ENCODE measurements around the gene TRAM2. TPM values are rescaled to one million over a fixed set of nuclear protein-coding genes. Genes with fewer than 3 reads are reported as not detected.
A peak's percentile ranks its signal among the peaks of the same experiment; 100 is the strongest.

The TRAM2 gene
- total and polyA plus RNA-seq, 2 donors (not counting 3 experiments of a cell fraction or from before 2014, with no cell fraction given), result 85.7 to 98.6 TPM

- Histone ChIP-seq H3K4me2 (ENCODE audit: insufficient read depth, low read length) (no peak overlapping the region), H3K4me1 (ENCODE audit: control insufficient read depth, extremely low read depth, insufficient read depth, low read length) (peaks cover 35% of the 10 kb centered on the region), H3K79me2 (ENCODE audit: control insufficient read depth, insufficient read depth, low read length) (no peaks in the 10 kb centered on the region), H3K27me3 (ENCODE audit: control insufficient read depth in 2 of 2, insufficient read depth in 2 of 2, low read length in 2 of 2) (no peaks in the 10 kb centered on the region), H3K9me1 (replicated peaks; ENCODE audit: control insufficient read depth, extremely low read depth, insufficient read depth, low read length) (no peaks in the 10 kb centered on the region), H2AFZ (ENCODE audit: low read depth, low read length) (no peak overlapping the region), H4K20me1 (replicated peaks; ENCODE audit: control insufficient read depth, extremely low read depth, insufficient read depth, low read length) (no peaks in the 10 kb centered on the region), H3K4me3 (replicated peaks in 1 of 3; ENCODE audit: insufficient read depth in 1 of 3, low read depth in 1 of 3, low read length in 3 of 3) (no peak overlapping the region), H3K9ac (replicated peaks; ENCODE audit: extremely low read depth, insufficient read depth, low read length) (peak overlapping the region; percentile 5), H3K9me3 (replicated peaks; ENCODE audit: control insufficient read depth, insufficient read depth, low read length) (no peaks in the 10 kb centered on the region), H3K36me3 (ENCODE audit: control insufficient read depth in 2 of 2, extremely low read depth in 1 of 2, insufficient read depth in 2 of 2, low read length in 2 of 2) (no peaks in the 10 kb centered on the region), H3K27ac (ENCODE audit: insufficient read depth, low read depth, low read length) (peak overlapping the region; percentile 65)
- BruUV-seq (replicated peaks), result no TSS peak
- dilution Hi-C loops (cut with MboI; ENCODE audit: extremely low pct_ligation_motif_present, low sequenced_read_pairs) (no loop called here), intact Hi-C loops (cut with micrococcal nuclease) (loop anchor here (1.0 to 2.0 kb wide), 2 partner anchors 9 to 75 kb away; no protein-coding TSS in a partner anchor)
- peak; percentile 66 for FAIRE-seq
- CTCF ChIA-PET, result interaction anchor here (1.1 kb wide), 1 partner anchor 45 kb away, joined by 3 read pairs; no protein-coding TSS in a partner anchor
- POLR2A ChIA-PET, result no interaction called here
- TF ChIP-seq, protein P1, sequence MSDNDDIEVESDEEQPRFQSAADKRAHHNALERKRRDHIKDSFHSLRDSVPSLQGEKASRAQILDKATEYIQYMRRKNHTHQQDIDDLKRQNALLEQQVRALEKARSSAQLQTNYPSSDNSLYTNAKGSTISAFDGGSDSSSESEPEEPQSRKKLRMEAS (IDR thresholded peaks at IDR 0.05; ENCODE audit: insufficient read depth, insufficient read length), result no peak
- TF ChIP-seq GATA2 (IDR thresholded peaks at IDR 0.05; ENCODE audit: insufficient read depth, insufficient read length, low read depth, low read length) (no peak), POLR2A (IDR thresholded peaks at IDR 0.05; ENCODE audit: low read depth, low read length) (no peak), JUN (IDR thresholded peaks at IDR 0.05; ENCODE audit: borderline replicate concordance, insufficient read depth, insufficient read length, low read depth) (no peak), CTCF (IDR thresholded peaks at IDR 0.05; ENCODE audit: extremely low read depth in 1 of 2, insufficient read depth in 1 of 2, low read depth in 1 of 2, low read length in 2 of 2) (no peak), EZH2 (IDR thresholded peaks at IDR 0.05; ENCODE audit: borderline replicate concordance, low read depth, low read length, severe bottlenecking) (no peak), FOS (IDR thresholded peaks at IDR 0.05; ENCODE audit: borderline replicate concordance, insufficient read depth, low read length) (no peak), MYC (IDR thresholded peaks at IDR 0.05; ENCODE audit: low read depth, low read length) (no peak), POLR2AphosphoS5 (IDR thresholded peaks at IDR 0.05; ENCODE audit: insufficient read depth, low read depth, low read length) (no peak)
- DNase-seq (ENCODE audit: low read depth, low spot score), result peak; percentile 44
Observed at GRCh38 chr6:52491203-52492069, 85.4 kb downstream of the TRAM2 start.

Measured in endothelial cell of umbilical vein (primary cell).